Tibial nerve (tissue), 4 donors: Measurements from ENCODE around the gene SRP72.

Source experiments
- EP300 ChIP-seq, 2 donors: sonication (generic); formaldehyde crosslinking; IDR thresholded peaks; one replicate each; pipeline ENCODE4 v1.6.1; 2017; ENCODE audit warnings: antibody characterized with exemption in 2 of 2, mild to moderate bottlenecking in 1 of 2
- POLR2A ChIP-seq, 2 donors: fragments of 450-650 bp; IDR thresholded peaks; one replicate each; pipeline ENCODE4 v1.6.1; 2017; ENCODE audit warnings: antibody characterized with exemption in 2 of 2, mild to moderate bottlenecking in 2 of 2, moderate library complexity in 2 of 2
- TF ChIP-seq, protein P1 (sequence below), 5 experiments: fragments of 200-600 bp in 3 of 5; fragments of 450-650 bp in 2 of 5; sonication (generic) in 3 of 5; IDR thresholded peaks; one replicate each; pipeline ENCODE4 v1.5.1; 2016 to 2019; ENCODE audit warnings: antibody characterized with exemption in 5 of 5, mild to moderate bottlenecking in 3 of 5, moderate library complexity in 2 of 5

DNA sequence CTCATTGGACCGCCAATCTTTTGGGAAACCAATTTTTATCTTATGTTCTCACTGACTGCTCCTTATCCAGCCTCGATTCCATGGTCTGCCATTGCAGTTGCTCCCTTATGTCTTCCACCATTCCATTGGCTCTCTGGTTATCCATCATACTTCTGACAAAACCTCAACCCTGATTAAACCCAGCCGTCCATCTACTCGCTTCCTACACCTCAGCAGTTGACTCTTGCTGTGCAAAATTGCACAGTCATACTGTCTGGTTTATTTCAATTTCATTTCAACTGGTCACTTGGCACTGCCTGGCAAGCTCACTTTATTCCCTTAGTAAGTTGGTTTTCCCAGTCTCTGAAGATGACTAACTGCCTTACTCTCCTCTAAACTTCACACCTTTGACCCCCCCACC lies 64.4 kb downstream of the SRP72 start:
- TF ChIP-seq POLR2A (IDR thresholded peaks at IDR 0.05), result no peak
- TF ChIP-seq, protein P1, sequence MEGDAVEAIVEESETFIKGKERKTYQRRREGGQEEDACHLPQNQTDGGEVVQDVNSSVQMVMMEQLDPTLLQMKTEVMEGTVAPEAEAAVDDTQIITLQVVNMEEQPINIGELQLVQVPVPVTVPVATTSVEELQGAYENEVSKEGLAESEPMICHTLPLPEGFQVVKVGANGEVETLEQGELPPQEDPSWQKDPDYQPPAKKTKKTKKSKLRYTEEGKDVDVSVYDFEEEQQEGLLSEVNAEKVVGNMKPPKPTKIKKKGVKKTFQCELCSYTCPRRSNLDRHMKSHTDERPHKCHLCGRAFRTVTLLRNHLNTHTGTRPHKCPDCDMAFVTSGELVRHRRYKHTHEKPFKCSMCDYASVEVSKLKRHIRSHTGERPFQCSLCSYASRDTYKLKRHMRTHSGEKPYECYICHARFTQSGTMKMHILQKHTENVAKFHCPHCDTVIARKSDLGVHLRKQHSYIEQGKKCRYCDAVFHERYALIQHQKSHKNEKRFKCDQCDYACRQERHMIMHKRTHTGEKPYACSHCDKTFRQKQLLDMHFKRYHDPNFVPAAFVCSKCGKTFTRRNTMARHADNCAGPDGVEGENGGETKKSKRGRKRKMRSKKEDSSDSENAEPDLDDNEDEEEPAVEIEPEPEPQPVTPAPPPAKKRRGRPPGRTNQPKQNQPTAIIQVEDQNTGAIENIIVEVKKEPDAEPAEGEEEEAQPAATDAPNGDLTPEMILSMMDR (IDR thresholded peaks at IDR 0.05), result no peak
- TF ChIP-seq EP300 (IDR thresholded peaks at IDR 0.05), result no peak
